HepG2 (cell line): Measurements from ENCODE around the gene CDH2. TPM values are rescaled to one million over a fixed set of nuclear protein-coding genes. Genes with fewer than 3 reads are reported as not detected.

Experiments
- ATAC-seq: fragments of 200-7000 bp; cut with Tn5 transposase; 3 replicates; pipeline ENCODE4 v1.9.1; 2020; ENCODE audit warnings: mild to moderate bottlenecking, moderate library complexity
- BruUV-seq: library from RNA; stranded (reverse); fragments of 400-500 nt; replicated peaks from 2 replicates; lab custom pipeline; 2021; lab: Mats Ljungman, UMichigan
- CTCF ChIA-PET: fragments of 300-600 bp; formaldehyde crosslinking; extraction: SDS; loops from one replicate; lab custom pipeline; 2021; ENCODE audit warnings: low total read pairs, inconsistent platforms, low intra/inter-chr PET ratio; lab: Yijun Ruan, JAX
- POLR2A ChIA-PET: fragments of 350-600 bp; sonication (Branson Sonifier 250); formaldehyde crosslinking; loops from one replicate; lab custom pipeline; 2020; ENCODE audit warnings: antibody characterized with exemption, inconsistent platforms; lab: Yijun Ruan, JAX
- DNase-seq: peaks from one replicate; pipeline ENCODE4 v3.0.0-alpha.2; 2015; ENCODE audit warnings: low spot score
- FAIRE-seq: peaks from 3 replicates; lab custom pipeline; 2011; peaks lifted over from hg19 to GRCh38; lab: Jason Lieb, UNC
- H2AFZ ChIP-seq: one replicate; pipeline ENCODE4 v1.6.1; 2011; ENCODE audit warnings: low read length, inconsistent platforms
- H3K27ac ChIP-seq: fragments of 300-600 bp; 3 replicates; pipeline ENCODE4 v1.8.0; 2011; ENCODE audit warnings: mixed run types, mild to moderate bottlenecking, mixed read lengths, low read length, inconsistent platforms; ENCODE audit not compliant: insufficient read depth; ENCODE audit errors: extremely low read length
- H3K27me3 ChIP-seq, 2 experiments: fragments of 200-600 bp in 1 of 2; 2 replicates in 1 of 2; 3 replicates in 1 of 2; pipeline versions ENCODE4 v1.6.0 to v1.8.0; 2011; ENCODE audit warnings: low read length in 2 of 2, mild to moderate bottlenecking in 2 of 2, moderate library complexity in 2 of 2, inconsistent platforms in 1 of 2; ENCODE audit not compliant: insufficient read depth in 2 of 2, control insufficient read depth in 1 of 2
- H3K36me3 ChIP-seq, 2 experiments: fragments of 200-600 bp in 1 of 2; replicated peaks in 1 of 2; 2 replicates in 1 of 2; 3 replicates in 1 of 2; pipeline versions ENCODE4 v1.5.1 to v1.8.0; 2011; ENCODE audit warnings: low read length in 2 of 2, inconsistent platforms in 1 of 2; ENCODE audit not compliant: insufficient read depth in 2 of 2, control insufficient read depth in 1 of 2
- H3K4me1 ChIP-seq: 2 replicates; pipeline ENCODE4 v1.5.1; 2012; ENCODE audit warnings: low read length, inconsistent platforms; ENCODE audit not compliant: insufficient read depth
- H3K4me2 ChIP-seq: 2 replicates; pipeline ENCODE4 v1.6.0; 2011; ENCODE audit warnings: low read depth, low read length, inconsistent platforms
- H3K4me3 ChIP-seq, 3 experiments: fragments of 200-600 bp in 1 of 3; sonication (generic), shearing (Covaris generic) in 1 of 3; replicated peaks in 1 of 3; 2 replicates each; pipeline ENCODE4 v1.5.1; 2011 to 2016; ENCODE audit warnings: low read length in 3 of 3, inconsistent platforms in 2 of 3, low read depth in 2 of 3, mild to moderate bottlenecking in 2 of 3, control low read depth in 1 of 3, mixed read lengths in 1 of 3; ENCODE audit not compliant: insufficient read depth in 1 of 3
- H3K79me2 ChIP-seq: one replicate; pipeline ENCODE4 v1.6.1; 2011; ENCODE audit warnings: low read length, inconsistent platforms; ENCODE audit not compliant: insufficient read depth
- H3K9ac ChIP-seq: 2 replicates; pipeline ENCODE4 v1.6.0; 2011; ENCODE audit warnings: mild to moderate bottlenecking, low read depth, low read length, inconsistent platforms; ENCODE audit not compliant: insufficient read depth
- H3K9me3 ChIP-seq: 2 replicates; pipeline ENCODE4 v1.5.1; 2012; ENCODE audit warnings: mild to moderate bottlenecking, low read length
- H4K20me1 ChIP-seq: 2 replicates; pipeline ENCODE4 v1.6.0; 2011; ENCODE audit warnings: inconsistent platforms, mild to moderate bottlenecking, low read length, moderate library complexity; ENCODE audit not compliant: insufficient read depth
- BRCA1 ChIP-seq: sonication (generic); formaldehyde crosslinking; IDR thresholded peaks from 2 replicates; pipeline ENCODE4 v1.4.0; 2020; ENCODE audit warnings: missing genetic modification reagents
- CENPT ChIP-seq: sonication (generic); formaldehyde crosslinking; IDR thresholded peaks from 2 replicates; pipeline ENCODE4 v1.8.0; 2022; ENCODE audit warnings: low read depth, mild to moderate bottlenecking, moderate library complexity, missing genetic modification reagents
- MLX ChIP-seq: IDR thresholded peaks from 2 replicates; pipeline ENCODE4 v1.6.1; 2016
- REXO4 ChIP-seq: sonication (generic); formaldehyde crosslinking; IDR thresholded peaks from 2 replicates; pipeline ENCODE4 v1.8.0; 2022; ENCODE audit warnings: missing genetic modification reagents, mild to moderate bottlenecking, borderline replicate concordance
- SMYD3 ChIP-seq: sonication (generic); formaldehyde crosslinking; IDR thresholded peaks from 2 replicates; pipeline ENCODE4 v1.8.1; 2023; ENCODE audit warnings: mild to moderate bottlenecking, missing genetic modification reagents
- ZNF276 ChIP-seq: sonication (generic); formaldehyde crosslinking; IDR thresholded peaks from 2 replicates; pipeline ENCODE4 v1.4.0; 2020; ENCODE audit warnings: mild to moderate bottlenecking, low read depth, missing genetic modification reagents
- ZNF574 ChIP-seq: sonication (generic); formaldehyde crosslinking; IDR thresholded peaks from 2 replicates; pipeline ENCODE4 v1.4.0; 2020; ENCODE audit warnings: missing genetic modification reagents
- ZNF691 ChIP-seq: sonication (generic); formaldehyde crosslinking; IDR thresholded peaks from 2 replicates; pipeline ENCODE4 v1.4.0; 2020; ENCODE audit warnings: missing genetic modification reagents, low read depth, mild to moderate bottlenecking, borderline replicate concordance
- WGBS: methylation state at CpG from one replicate; pipeline ENCODE4 v1.1.6; 2017; ENCODE audit warnings: low lambda C conversion rate; 5-methylcytosine and 5-hydroxymethylcytosine counted together
- in situ Hi-C: cut with HindIII; loops from 2 replicates; pipeline ENCODE4 v1.10.0; 2017; ENCODE audit warnings: low pct_unique_long_range_greater_than_20kb; ENCODE audit not compliant: extremely low pct_ligation_motif_present
- intact Hi-C: fragments of 100-400 bp; cut with micrococcal nuclease; formaldehyde crosslinking; loops from one replicate; pipeline ENCODE4 v1.10.0; 2022; ENCODE audit not compliant: unreplicated experiment
- polyA plus RNA-seq, 8 experiments: library from polyadenylated mRNA; depleted of rRNA in 3 of 8; stranded (reverse) in 7 of 8; unstranded in 1 of 8; fragments of >200 nt; fragmentation: Illumina TruSeq in 4 of 8; extraction: Trizol in 4 of 8; gene quantifications; 2 replicates each; pipeline versions ENCODE4 v1.2.1 to v1.2.3, GENCODE V29; 2011 to 2016; ENCODE audit warnings: low read depth in 4 of 8, missing spikeins in 1 of 8, mixed read lengths in 1 of 8; ENCODE audit not compliant: insufficient read depth in 1 of 8
- total RNA-seq, 5 experiments: library from RNA; depleted of rRNA; stranded (reverse); fragments of >200 nt; fragmentation: Illumina TruSeq; extraction: Trizol; gene quantifications; 2 replicates each; pipeline ENCODE4 v1.2.3, GENCODE V29; 2016; ENCODE audit warnings: low read depth in 1 of 5

The CDH2 gene
- total and polyA plus RNA-seq, 2 of the 13 experiments (the other 11 are each of a cell fraction or from before 2014, with no cell fraction given) = 18.6 to 36.1 TPM

GRCh38 chr18:28040716-28041115, 136.2 kb downstream of the CDH2 start:
- CTCF ChIA-PET = no interaction called here
- no peak overlapping the region for H2AFZ ChIP-seq
- intact Hi-C loops (no loop called here), in situ Hi-C loops (no loop called here)
- no peaks in the 10 kb centered on the region for H3K4me1 ChIP-seq
- no peaks in the 10 kb centered on the region for H4K20me1 ChIP-seq
- DNase-seq (no peak), ATAC-seq (no peak), FAIRE-seq (no peak)
- no peaks in the 10 kb centered on the region for H3K36me3 ChIP-seq
- POLR2A ChIA-PET = no interaction called here
- no peaks in the 10 kb centered on the region for H3K27me3 ChIP-seq
- H3K4me2 ChIP-seq = no peak overlapping the region
- no peaks in the 10 kb centered on the region for H3K9me3 ChIP-seq
- no TSS peak for BruUV-seq
- H3K27ac ChIP-seq = no peak overlapping the region
- no peak overlapping the region for H3K9ac ChIP-seq
- H3K4me3 ChIP-seq = no peak overlapping the region
- H3K79me2 ChIP-seq = no peaks in the 10 kb centered on the region
- no peak for TF ChIP-seq BRCA1 (CRISPR knock-in tag)
- no peak for TF ChIP-seq MLX (CRISPR knock-in tag)
- TF ChIP-seq SMYD3 (CRISPR knock-in tag) = no peak
- no peak for TF ChIP-seq CENPT (CRISPR knock-in tag)

GRCh38 chr18:28040211-28040610, 136.7 kb downstream of the CDH2 start:
- intact Hi-C loops (no loop called here), in situ Hi-C loops (no loop called here)
- no peak for TF ChIP-seq ZNF276 (CRISPR knock-in tag)
- no peak for TF ChIP-seq REXO4 (CRISPR knock-in tag)
- TF ChIP-seq ZNF574 (CRISPR knock-in tag) = no peak
- TF ChIP-seq ZNF691 (CRISPR knock-in tag) = no peak
- Histone ChIP-seq H3K4me1 (no peaks in the 10 kb centered on the region), H3K4me2 (no peak overlapping the region), H2AFZ (no peak overlapping the region), H3K27ac (no peak overlapping the region), H3K36me3 (no peaks in the 10 kb centered on the region), H4K20me1 (no peaks in the 10 kb centered on the region), H3K4me3 (no peak overlapping the region), H3K79me2 (no peaks in the 10 kb centered on the region), H3K9me3 (no peaks in the 10 kb centered on the region), H3K27me3 (no peaks in the 10 kb centered on the region), H3K9ac (no peak overlapping the region)
- ChIA-PET CTCF (no interaction called here), POLR2A (no interaction called here)
- DNase-seq = no peak
- BruUV-seq = no TSS peak
- ATAC-seq = no peak
- 96% methylated on average over 2 of the region's 2 CpGs for WGBS
- no peak for FAIRE-seq
